OCI-LY1 (cell line): Measurements from ENCODE around the gene RASAL2.

Source experiments
- EZH2 ChIP-seq: fragments of 200-600 bp; sonication (generic), shearing (Covaris generic); IDR thresholded peaks from 2 replicates; pipeline ENCODE4 v1.8.0; 2017; ENCODE audit warnings: borderline replicate concordance, mixed run types, mild to moderate bottlenecking, antibody characterized with exemption, low read length, moderate library complexity, mixed read lengths
- TF ChIP-seq, protein P1 (sequence below): fragments of 200-600 bp; sonication (generic), shearing (Covaris generic); IDR thresholded peaks from 2 replicates; pipeline ENCODE4 v1.5.1; 2017; ENCODE audit warnings: mild to moderate bottlenecking, antibody characterized with exemption, low read length, moderate library complexity, mixed read lengths

DNA sequence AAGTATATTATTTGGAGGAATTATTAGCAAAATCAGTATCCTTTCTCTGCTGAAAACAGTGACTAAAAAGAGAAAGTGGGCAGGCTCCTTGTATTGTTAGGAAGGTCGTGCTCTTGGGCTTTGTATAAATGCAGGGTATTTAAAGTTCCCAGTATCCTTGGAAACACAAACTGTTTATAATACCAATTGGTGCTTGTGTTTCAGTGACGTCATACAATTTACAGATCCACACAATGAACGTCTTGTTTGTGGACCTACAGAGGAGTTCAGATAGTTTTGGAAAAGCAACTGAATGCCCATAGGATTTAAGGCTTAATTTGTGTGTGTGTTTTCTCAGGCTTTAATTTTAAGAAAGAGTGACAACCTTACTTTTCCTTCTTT, 168.2 kb downstream of the RASAL2 start:
- TF ChIP-seq, protein P1, sequence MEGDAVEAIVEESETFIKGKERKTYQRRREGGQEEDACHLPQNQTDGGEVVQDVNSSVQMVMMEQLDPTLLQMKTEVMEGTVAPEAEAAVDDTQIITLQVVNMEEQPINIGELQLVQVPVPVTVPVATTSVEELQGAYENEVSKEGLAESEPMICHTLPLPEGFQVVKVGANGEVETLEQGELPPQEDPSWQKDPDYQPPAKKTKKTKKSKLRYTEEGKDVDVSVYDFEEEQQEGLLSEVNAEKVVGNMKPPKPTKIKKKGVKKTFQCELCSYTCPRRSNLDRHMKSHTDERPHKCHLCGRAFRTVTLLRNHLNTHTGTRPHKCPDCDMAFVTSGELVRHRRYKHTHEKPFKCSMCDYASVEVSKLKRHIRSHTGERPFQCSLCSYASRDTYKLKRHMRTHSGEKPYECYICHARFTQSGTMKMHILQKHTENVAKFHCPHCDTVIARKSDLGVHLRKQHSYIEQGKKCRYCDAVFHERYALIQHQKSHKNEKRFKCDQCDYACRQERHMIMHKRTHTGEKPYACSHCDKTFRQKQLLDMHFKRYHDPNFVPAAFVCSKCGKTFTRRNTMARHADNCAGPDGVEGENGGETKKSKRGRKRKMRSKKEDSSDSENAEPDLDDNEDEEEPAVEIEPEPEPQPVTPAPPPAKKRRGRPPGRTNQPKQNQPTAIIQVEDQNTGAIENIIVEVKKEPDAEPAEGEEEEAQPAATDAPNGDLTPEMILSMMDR: no peak
- no peak for TF ChIP-seq EZH2
